ENCODE measurements around the gene PARK7.
"Not testable (repeated sequence)": the region's sequence is repeated elsewhere in the genome, so short reads cannot be mapped to it uniquely, and the experiment has no call there.

Gene PARK7

GRCh38 chr1:7948960-7949359, 12.6 kb upstream of the PARK7 start:
- no peak for DNase-seq

- DNase-seq = not testable (repeated sequence)
These were observed 8.7 kb upstream of the PARK7 start for GRCh38 chr1:7952791-7953190.

- peak; percentile 69 to 84 (median 83) for DNase-seq
These were observed 7.5 kb upstream of the PARK7 start for GRCh38 chr1:7953850-7954609.

GRCh38 chr1:7954683-7955082, 6.8 kb upstream of the PARK7 start:
- no peak for DNase-seq

GRCh38 chr1:7956218-7957032, 5.1 kb upstream of the PARK7 start:
- no peak for DNase-seq

- no peak for DNase-seq
These were observed 1.3 kb upstream of the PARK7 start for GRCh38 chr1:7960165-7960564.

- DNase-seq = no peak
These were observed 670 bp upstream of the PARK7 start for GRCh38 chr1:7960867-7961215.

- DNase-seq = no peak
These were observed 464 bp downstream of the PARK7 start for GRCh38 chr1:7962014-7962335.

- DNase-seq = no peak
These were observed 1.3 kb downstream of the PARK7 start for GRCh38 chr1:7962636-7963377.

GRCh38 chr1:7963378-7963730, 1.8 kb downstream of the PARK7 start:
- DNase-seq = not testable (repeated sequence)

- not testable (repeated sequence) for DNase-seq
These were observed 2.3 kb downstream of the PARK7 start for GRCh38 chr1:7963841-7964240.

GRCh38 chr1:7964476-7964875, 3.0 kb downstream of the PARK7 start:
- DNase-seq = no peak

- no peak for DNase-seq
These were observed 5.7 kb downstream of the PARK7 start for GRCh38 chr1:7967196-7967595.

- DNase-seq = no peak
These were observed 6.1 kb downstream of the PARK7 start for GRCh38 chr1:7967651-7968050.

- no peak for DNase-seq
These were observed 8.7 kb downstream of the PARK7 start for GRCh38 chr1:7970246-7970645.

- DNase-seq = no peak
These were observed 9.5 kb downstream of the PARK7 start for GRCh38 chr1:7971024-7971423.

GRCh38 chr1:7972285-7972684, 10.8 kb downstream of the PARK7 start:
- no peak for DNase-seq

- DNase-seq = no peak
These were observed 11.6 kb downstream of the PARK7 start for GRCh38 chr1:7973086-7973485.

- DNase-seq = peak; percentile 62 to 86 (median 72)
These were observed 13.8 kb downstream of the PARK7 start for GRCh38 chr1:7975212-7975865.

- no peak for DNase-seq
These were observed 19.5 kb downstream of the PARK7 start for GRCh38 chr1:7980984-7981383.

GRCh38 chr1:7983086-7983778, 21.7 kb downstream of the PARK7 start:
- no peak for DNase-seq

GRCh38 chr1:7984811-7985210, 23.3 kb downstream of the PARK7 start:
- DNase-seq = peak in 2 of 3 experiments; percentile 34 to 70
